ENCODE data around the gene BRIP1.
"Not testable (repeated sequence)": the region's sequence is repeated elsewhere in the genome, so short reads cannot be mapped to it uniquely, and the experiment has no call there.

The BRIP1 gene

GRCh38 chr17:61755078-61755477 is 108.2 kb downstream of the BRIP1 start:
- no peak for DNase-seq

DNA sequence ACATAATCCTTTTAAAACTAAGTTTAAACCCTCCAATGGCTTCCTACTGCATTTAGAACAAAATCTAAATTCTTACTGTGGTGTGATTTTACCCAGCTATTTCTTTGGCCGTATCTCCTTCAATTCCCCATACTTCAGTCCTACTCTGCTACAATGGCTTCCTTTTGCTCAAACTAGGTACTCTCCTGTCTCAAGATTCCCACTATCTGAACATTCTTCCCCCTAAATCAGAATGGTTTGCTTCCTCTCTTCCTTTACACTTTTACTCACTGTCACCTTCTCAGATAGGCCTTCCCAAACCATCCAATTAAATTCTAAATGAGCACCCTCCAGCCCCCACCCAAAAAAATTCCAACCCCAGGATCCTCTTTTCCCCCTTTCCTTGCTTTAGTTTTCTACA is 109.2 kb downstream of the BRIP1 start:
- no peak for DNase-seq

GRCh38 chr17:61753696-61754095 is 109.6 kb downstream of the BRIP1 start:
- DNase-seq, result no peak

DNA sequence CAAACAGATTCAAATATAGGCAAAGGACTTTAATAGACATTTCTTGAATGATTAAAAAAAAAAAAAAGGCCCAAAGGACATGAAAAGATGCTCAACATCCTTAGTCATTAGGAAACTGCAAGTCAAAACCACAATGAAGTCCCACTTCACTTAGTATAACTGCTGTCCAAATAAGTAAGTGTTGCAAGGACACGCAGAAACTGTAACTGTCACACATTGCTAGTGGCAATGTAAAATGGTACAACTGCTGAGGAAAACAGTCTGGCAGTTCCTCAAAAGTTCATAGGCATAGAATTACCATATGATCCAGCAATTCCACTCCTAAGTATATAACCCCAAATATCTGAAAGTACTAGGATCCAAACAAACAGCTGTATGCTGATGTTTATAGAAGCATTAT is 112.7 kb downstream of the BRIP1 start:
- peak; percentile 73 for DNase-seq

DNA sequence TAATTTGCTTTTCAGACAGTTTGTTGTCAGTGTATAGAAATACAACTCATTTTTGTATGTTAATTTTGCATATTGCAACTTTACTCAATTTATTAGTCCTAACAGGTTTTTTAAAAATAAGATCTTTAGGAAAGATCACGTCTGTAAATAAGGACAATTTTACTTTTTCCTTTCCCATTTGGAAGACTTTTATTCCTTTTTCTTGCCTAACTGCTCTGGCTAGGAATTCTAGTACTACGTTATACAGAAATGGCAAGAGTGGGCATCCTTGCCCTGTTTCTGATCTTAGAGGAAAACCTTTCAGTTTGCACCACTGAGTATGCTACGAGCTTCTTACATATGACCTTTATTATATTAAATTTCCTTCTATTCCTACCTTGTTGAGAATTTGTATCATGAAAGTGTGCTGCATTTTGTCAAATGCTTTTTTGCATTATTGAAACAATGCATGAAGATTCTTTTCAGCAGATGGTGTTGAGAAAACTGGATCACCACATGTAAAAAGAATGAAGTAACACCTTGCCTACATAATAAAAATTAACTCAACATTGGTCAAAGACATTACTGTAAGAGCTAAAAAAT is 113.4 kb downstream of the BRIP1 start:
- DNase-seq, result no peak

DNA sequence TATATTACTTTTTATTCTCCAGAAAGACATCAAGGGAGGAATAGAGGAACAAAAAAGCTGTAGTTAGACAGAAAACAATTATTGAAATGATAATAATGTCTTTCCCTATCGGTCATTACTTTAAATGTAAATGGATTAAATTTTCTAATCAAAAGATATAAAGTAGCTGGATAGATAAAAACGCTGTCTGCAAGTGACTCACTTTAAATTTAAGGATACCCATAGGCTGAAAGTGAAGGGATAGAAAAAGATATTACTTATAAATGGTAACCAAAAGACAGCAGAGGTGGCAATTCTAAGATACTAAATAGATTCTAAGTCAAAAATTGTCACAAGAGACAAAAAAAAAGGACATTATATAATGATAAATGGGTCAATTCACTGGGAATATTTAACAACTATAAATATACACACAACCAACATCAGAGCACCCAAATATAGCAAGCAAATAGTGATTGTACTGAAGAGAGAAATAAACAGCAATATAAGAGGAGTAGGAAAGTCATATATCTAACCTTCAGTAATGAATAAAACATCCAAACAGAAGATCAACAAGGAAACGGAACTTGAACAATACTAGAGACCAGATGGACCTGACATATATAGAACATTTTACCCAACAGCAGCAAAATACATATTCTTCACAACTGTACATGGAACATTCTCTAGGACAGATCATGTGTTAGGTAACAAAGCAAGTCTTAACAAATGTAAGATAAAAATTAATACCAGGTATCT is 116.9 kb downstream of the BRIP1 start:
- DNase-seq, result no peak

- no peak for DNase-seq
These were observed 118.5 kb downstream of the BRIP1 start for GRCh38 chr17:61744804-61745203.

GRCh38 chr17:61744252-61744651 is 119.1 kb downstream of the BRIP1 start:
- no peak for DNase-seq

- DNase-seq, result no peak
These were observed 119.6 kb downstream of the BRIP1 start for GRCh38 chr17:61743766-61744165.

DNA sequence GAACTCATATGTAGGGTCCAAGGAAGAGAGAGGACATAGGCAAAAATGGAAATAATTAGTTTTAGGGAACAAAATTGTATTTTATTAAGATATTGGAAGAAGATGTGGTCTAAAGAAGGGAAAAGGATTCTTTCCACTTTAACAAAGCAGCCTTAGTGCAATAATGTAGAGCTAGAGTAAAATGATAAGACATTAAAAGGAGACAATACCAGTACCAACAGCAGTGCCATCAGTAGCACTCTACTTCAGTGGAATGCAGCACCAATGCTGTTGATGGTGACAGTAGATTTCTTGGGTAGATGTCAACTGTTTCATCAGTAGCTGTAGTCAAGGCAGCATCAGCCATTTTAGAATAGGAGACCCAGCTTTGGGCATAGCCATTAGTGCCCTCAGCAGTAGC is 124.3 kb downstream of the BRIP1 start:
- DNase-seq, result no peak

- DNase-seq, result no peak
These were observed 125.1 kb downstream of the BRIP1 start for GRCh38 chr17:61738249-61738648.

DNA sequence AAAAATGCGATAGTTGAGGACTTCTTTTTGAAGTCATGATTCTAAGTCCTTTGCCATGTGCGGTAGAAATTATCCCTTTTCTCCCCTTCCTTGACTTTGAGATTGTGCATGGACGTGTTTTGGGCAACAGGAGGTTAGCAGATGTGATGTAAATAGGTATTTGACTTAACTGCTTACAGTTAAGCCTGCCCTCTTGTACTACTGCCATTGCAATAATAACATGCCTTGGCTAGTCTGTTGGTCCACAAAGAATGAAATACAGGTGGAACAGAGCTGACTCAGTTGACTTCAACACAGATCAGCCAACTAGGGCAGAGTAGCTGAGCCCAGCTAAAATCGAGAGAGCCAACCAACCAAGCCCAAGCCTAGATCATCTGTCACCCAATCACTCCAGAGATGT is 125.5 kb downstream of the BRIP1 start:
- DNase-seq, result no peak

DNA sequence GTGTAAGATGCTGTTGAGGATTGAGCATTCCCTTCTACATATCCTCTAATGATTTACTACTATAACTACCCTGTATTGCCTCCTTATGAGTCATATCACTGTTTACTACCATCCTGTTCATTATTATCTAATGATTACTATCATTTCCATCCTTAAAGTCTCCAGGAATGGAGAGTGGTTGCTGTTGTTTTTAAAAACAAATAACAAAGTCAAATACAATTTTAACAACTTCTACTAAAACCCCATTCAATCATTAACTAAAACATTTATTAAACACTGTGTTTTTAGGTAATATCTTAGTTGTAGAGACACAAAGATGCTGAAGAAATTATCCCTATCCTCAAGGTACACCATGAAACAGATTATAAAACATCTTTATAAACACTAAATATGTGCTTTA is 126.9 kb downstream of the BRIP1 start:
- DNase-seq, result no peak

GRCh38 chr17:61735807-61736206 is 127.5 kb downstream of the BRIP1 start:
- no peak for DNase-seq

GRCh38 chr17:61734466-61734865 is 128.9 kb downstream of the BRIP1 start:
- no peak for DNase-seq

DNA sequence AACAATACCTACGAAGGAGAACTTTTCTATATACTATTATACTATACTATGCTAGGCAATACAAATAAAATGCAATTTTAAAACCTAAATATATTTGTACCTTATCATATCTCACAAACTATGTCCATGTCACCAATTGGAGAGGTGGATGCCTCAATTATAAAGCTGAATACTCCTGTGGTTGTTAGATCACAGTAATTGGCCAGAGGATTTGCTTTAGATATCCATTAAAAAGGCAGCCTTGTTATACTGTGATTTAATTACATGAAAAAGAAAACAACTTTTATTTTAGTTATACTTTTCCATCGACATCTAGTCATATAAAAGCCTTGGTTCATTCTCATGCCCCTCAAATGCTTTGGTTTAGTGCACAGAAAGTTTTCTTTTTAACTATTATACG is 129.3 kb downstream of the BRIP1 start:
- DNase-seq, result no peak

DNA sequence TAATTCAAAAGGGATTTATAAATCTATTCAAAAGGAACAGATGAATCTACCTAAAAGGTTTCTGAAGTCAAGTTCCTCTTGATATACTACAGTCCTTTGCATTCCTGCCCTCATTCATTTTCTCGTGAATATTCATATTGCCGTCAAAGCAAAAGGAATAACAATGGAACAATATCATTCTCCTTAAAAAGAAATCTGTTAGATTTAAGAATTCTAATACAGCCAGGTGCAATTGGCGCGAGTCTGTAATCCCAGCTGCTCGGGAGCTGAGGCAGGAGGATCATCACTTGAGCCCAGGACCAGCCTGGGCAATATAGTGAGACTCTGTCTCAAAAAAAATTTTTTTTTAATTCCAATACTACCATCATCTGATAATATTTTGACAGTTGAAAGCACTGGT is 130.3 kb downstream of the BRIP1 start:
- no peak for DNase-seq

- DNase-seq, result no peak
These were observed 131.2 kb downstream of the BRIP1 start for GRCh38 chr17:61732169-61732568.

- no peak for DNase-seq
These were observed 132.0 kb downstream of the BRIP1 start for GRCh38 chr17:61731330-61731729.

GRCh38 chr17:61729690-61730268 is 133.5 kb downstream of the BRIP1 start:
- DNase-seq, result no peak

DNA sequence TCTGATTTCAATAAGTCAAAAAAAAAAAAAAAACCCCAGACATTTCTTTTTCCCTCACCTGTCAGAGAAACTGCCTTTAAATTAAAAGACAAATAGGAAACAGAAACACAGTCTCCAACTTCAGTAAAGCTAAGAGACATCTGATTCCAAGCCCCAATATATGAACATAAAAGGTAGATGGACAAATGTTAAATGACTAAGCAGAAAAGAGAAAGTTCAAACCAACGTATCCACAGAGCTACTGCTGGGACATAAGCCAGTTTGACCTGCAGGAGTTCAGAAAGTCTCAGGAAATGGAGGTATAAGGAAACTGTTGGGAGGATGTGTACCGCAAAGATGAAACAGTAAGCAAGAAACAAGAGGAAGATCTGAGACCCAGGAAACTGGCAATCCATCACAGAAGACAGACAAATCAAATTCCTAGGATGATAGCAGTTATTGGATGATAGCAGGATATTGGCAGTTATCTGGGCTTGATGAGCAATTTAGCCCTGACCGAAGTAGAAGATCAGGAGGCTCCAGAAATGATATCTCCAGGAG is 135.0 kb downstream of the BRIP1 start:
- no peak for DNase-seq

GRCh38 chr17:61727798-61728197 is 135.5 kb downstream of the BRIP1 start:
- DNase-seq, result not testable (repeated sequence)

- no peak for DNase-seq
These were observed 136.4 kb downstream of the BRIP1 start for GRCh38 chr17:61726977-61727376.

DNA sequence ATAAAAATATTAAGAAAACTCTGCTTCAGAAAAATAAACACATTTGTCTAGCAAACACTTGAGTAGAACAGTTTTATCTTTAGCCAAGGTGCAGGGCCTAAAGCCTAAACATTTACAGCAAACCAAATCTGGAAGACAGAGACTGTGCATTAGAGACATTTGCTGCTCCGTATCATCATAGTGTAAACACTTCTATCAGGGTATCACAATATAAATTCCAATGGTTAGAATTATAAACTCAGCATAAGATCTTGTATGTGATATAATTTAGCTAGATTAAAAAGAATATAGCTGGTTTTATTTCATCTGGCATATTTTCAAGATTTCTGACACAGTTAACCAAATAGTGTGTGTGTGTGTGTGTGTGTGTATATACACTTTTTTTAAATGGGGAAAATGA is 138.6 kb downstream of the BRIP1 start:
- DNase-seq, result no peak

Data from activated CD4-positive, alpha-beta T cell treated with anti-CD3 and anti-CD28 coated beads, Interleukin-10, Interleukin-2, amounts not matched to agents 100 ng/mL and 50 ng/mL, durations not matched to agents 16 hours and 8 hours (primary cell).